GM13977 (cell line): ENCODE results near the gene MPP3.

Source experiments
- DNase-seq: peaks from one replicate; pipeline ENCODE4 v3.0.0; 2012; ENCODE audit warnings: low spot score
- CTCF ChIP-seq: IDR thresholded peaks from 2 replicates; pipeline ENCODE4 v1.5.1; 2012; ENCODE audit warnings: mild to moderate bottlenecking, control low read depth; ENCODE audit not compliant: insufficient read depth; ENCODE audit errors: extremely low read depth, missing control alignments
- in situ Hi-C: fragments of 300-500 bp; cut with MboI; formaldehyde crosslinking; loops from one replicate; pipeline ENCODE4 v1.12.0; 2022; ENCODE audit warnings: low sequenced_read_pairs, low pct_unique_long_range_greater_than_20kb, mixed read lengths, inconsistent platforms; ENCODE audit not compliant: unreplicated experiment

Gene MPP3

GRCh38 chr17:43769426-43769825 lies 63.5 kb downstream of the MPP3 start:
- no peak for TF ChIP-seq CTCF
- DNase-seq: no peak
- in situ Hi-C loops: no loop called here

- no peak for TF ChIP-seq CTCF
- no peak for DNase-seq
- in situ Hi-C loops: no loop called here
Measured at GRCh38 chr17:43768943-43769342, 64.0 kb downstream of the MPP3 start.

GRCh38 chr17:43768382-43768781 lies 64.6 kb downstream of the MPP3 start:
- DNase-seq: no peak
- in situ Hi-C loops: no loop called here
- TF ChIP-seq CTCF: no peak

- in situ Hi-C loops: no loop called here
- DNase-seq: no peak
- no peak for TF ChIP-seq CTCF
Measured at GRCh38 chr17:43767713-43768059, 65.3 kb downstream of the MPP3 start.

GRCh38 chr17:43767053-43767712 lies 65.8 kb downstream of the MPP3 start:
- DNase-seq: no peak
- in situ Hi-C loops: no loop called here
- no peak for TF ChIP-seq CTCF

GRCh38 chr17:43766413-43767052 lies 66.4 kb downstream of the MPP3 start:
- in situ Hi-C loops: no loop called here
- TF ChIP-seq CTCF: peak; percentile 83
- no peak for DNase-seq
